ENCODE results near the gene TRPC4AP.

TRPC4AP gene

GRCh38 chr20:34970846-34971560 is 121.6 kb downstream of the TRPC4AP start:
- H3K9me3 ChIP-seq (ENCODE audit: control insufficient read depth in 1 of 2, low read length in 2 of 2): no peaks in the 10 kb centered on the region
- H3K36me3 ChIP-seq (ENCODE audit: control insufficient read depth in 1 of 2, insufficient read depth in 2 of 2, low read length in 2 of 2): no peaks in the 10 kb centered on the region
- no peak overlapping the region for H3K9ac ChIP-seq (ENCODE audit: low read depth in 1 of 2, low read length in 2 of 2)
- no peaks in the 10 kb centered on the region for H3K4me1 ChIP-seq (ENCODE audit: control insufficient read depth in 1 of 2, insufficient read depth in 2 of 2, low read length in 2 of 2)
- no peaks in the 10 kb centered on the region for H3K27me3 ChIP-seq (ENCODE audit: control insufficient read depth in 1 of 2, insufficient read depth in 2 of 2, low read length in 2 of 2)
- H3K4me3 ChIP-seq (ENCODE audit: low read depth in 1 of 2, low read length in 2 of 2): no peak overlapping the region
- no peak overlapping the region for H3K27ac ChIP-seq (ENCODE audit: low read depth, low read length)

GRCh38 chr20:34970193-34970840 is 122.3 kb downstream of the TRPC4AP start:
- Histone ChIP-seq H3K27me3 (ENCODE audit: control insufficient read depth in 1 of 2, insufficient read depth in 2 of 2, low read length in 2 of 2) (no peaks in the 10 kb centered on the region), H3K9ac (ENCODE audit: low read depth in 1 of 2, low read length in 2 of 2) (no peak overlapping the region), H3K36me3 (ENCODE audit: control insufficient read depth in 1 of 2, insufficient read depth in 2 of 2, low read length in 2 of 2) (no peaks in the 10 kb centered on the region), H3K9me3 (ENCODE audit: control insufficient read depth in 1 of 2, low read length in 2 of 2) (no peaks in the 10 kb centered on the region), H3K4me3 (ENCODE audit: low read depth in 1 of 2, low read length in 2 of 2) (no peak overlapping the region), H3K27ac (ENCODE audit: low read depth, low read length) (no peak overlapping the region), H3K4me1 (ENCODE audit: control insufficient read depth in 1 of 2, insufficient read depth in 2 of 2, low read length in 2 of 2) (no peaks in the 10 kb centered on the region)

- no peak overlapping the region for H3K4me3 ChIP-seq (ENCODE audit: low read depth in 1 of 2, low read length in 2 of 2)
- no peaks in the 10 kb centered on the region for H3K36me3 ChIP-seq (ENCODE audit: control insufficient read depth in 1 of 2, insufficient read depth in 2 of 2, low read length in 2 of 2)
- H3K9me3 ChIP-seq (ENCODE audit: control insufficient read depth in 1 of 2, low read length in 2 of 2): no peaks in the 10 kb centered on the region
- no peak overlapping the region for H3K27ac ChIP-seq (ENCODE audit: low read depth, low read length)
- H3K27me3 ChIP-seq (ENCODE audit: control insufficient read depth in 1 of 2, insufficient read depth in 2 of 2, low read length in 2 of 2): no peaks in the 10 kb centered on the region
- no peaks in the 10 kb centered on the region for H3K4me1 ChIP-seq (ENCODE audit: control insufficient read depth in 1 of 2, insufficient read depth in 2 of 2, low read length in 2 of 2)
- H3K9ac ChIP-seq (ENCODE audit: low read depth in 1 of 2, low read length in 2 of 2): no peak overlapping the region
These were observed 124.4 kb downstream of the TRPC4AP start for GRCh38 chr20:34968042-34968775.

GRCh38 chr20:34967421-34967820 is 125.2 kb downstream of the TRPC4AP start:
- Histone ChIP-seq H3K27me3 (ENCODE audit: control insufficient read depth in 1 of 2, insufficient read depth in 2 of 2, low read length in 2 of 2) (no peaks in the 10 kb centered on the region), H3K9me3 (ENCODE audit: control insufficient read depth in 1 of 2, low read length in 2 of 2) (no peaks in the 10 kb centered on the region), H3K36me3 (ENCODE audit: control insufficient read depth in 1 of 2, insufficient read depth in 2 of 2, low read length in 2 of 2) (no peaks in the 10 kb centered on the region), H3K4me3 (ENCODE audit: low read depth in 1 of 2, low read length in 2 of 2) (no peak overlapping the region), H3K27ac (ENCODE audit: low read depth, low read length) (no peak overlapping the region), H3K4me1 (ENCODE audit: control insufficient read depth in 1 of 2, insufficient read depth in 2 of 2, low read length in 2 of 2) (no peaks in the 10 kb centered on the region), H3K9ac (ENCODE audit: low read depth in 1 of 2, low read length in 2 of 2) (no peak overlapping the region)

GRCh38 chr20:34965051-34965450 is 127.6 kb downstream of the TRPC4AP start:
- no peaks in the 10 kb centered on the region for H3K4me1 ChIP-seq (ENCODE audit: control insufficient read depth in 1 of 2, insufficient read depth in 2 of 2, low read length in 2 of 2)
- H3K9me3 ChIP-seq (ENCODE audit: control insufficient read depth in 1 of 2, low read length in 2 of 2): no peaks in the 10 kb centered on the region
- H3K27ac ChIP-seq (ENCODE audit: low read depth, low read length): no peak overlapping the region

GRCh38 chr20:34964486-34964885 is 128.1 kb downstream of the TRPC4AP start:
- Histone ChIP-seq H3K27me3 (ENCODE audit: control insufficient read depth in 1 of 2, insufficient read depth in 2 of 2, low read length in 2 of 2) (no peaks in the 10 kb centered on the region), H3K4me3 (ENCODE audit: low read depth in 1 of 2, low read length in 2 of 2) (no peak overlapping the region), H3K9ac (ENCODE audit: low read depth in 1 of 2, low read length in 2 of 2) (no peak overlapping the region), H3K36me3 (ENCODE audit: control insufficient read depth in 1 of 2, insufficient read depth in 2 of 2, low read length in 2 of 2) (no peaks in the 10 kb centered on the region), H3K27ac (ENCODE audit: low read depth, low read length) (no peak overlapping the region), H3K9me3 (ENCODE audit: control insufficient read depth in 1 of 2, low read length in 2 of 2) (no peaks in the 10 kb centered on the region), H3K4me1 (ENCODE audit: control insufficient read depth in 1 of 2, insufficient read depth in 2 of 2, low read length in 2 of 2) (no peaks in the 10 kb centered on the region)

More at GRCh38 chr20:34965051-34965450, 127.6 kb downstream of the TRPC4AP start:
- Histone ChIP-seq H3K4me3 (ENCODE audit: low read depth in 1 of 2, low read length in 2 of 2) (no peak overlapping the region), H3K27me3 (ENCODE audit: control insufficient read depth in 1 of 2, insufficient read depth in 2 of 2, low read length in 2 of 2) (no peaks in the 10 kb centered on the region), H3K9ac (ENCODE audit: low read depth in 1 of 2, low read length in 2 of 2) (no peak overlapping the region), H3K36me3 (ENCODE audit: control insufficient read depth in 1 of 2, insufficient read depth in 2 of 2, low read length in 2 of 2) (no peaks in the 10 kb centered on the region)

GRCh38 chr20:34956751-34957472 is 135.7 kb downstream of the TRPC4AP start:
- H3K27ac ChIP-seq (ENCODE audit: low read depth, low read length): no peak overlapping the region
- H3K9ac ChIP-seq (ENCODE audit: low read depth in 1 of 2, low read length in 2 of 2): peak overlapping the region in 1 of 2 donors; percentile 92
- H3K4me3 ChIP-seq (ENCODE audit: low read depth in 1 of 2, low read length in 2 of 2): no peak overlapping the region
- peaks cover 14 to 23% of the 10 kb centered on the region in 2 donors for H3K4me1 ChIP-seq (ENCODE audit: control insufficient read depth in 1 of 2, insufficient read depth in 2 of 2, low read length in 2 of 2)
- H3K9me3 ChIP-seq (ENCODE audit: control insufficient read depth in 1 of 2, low read length in 2 of 2): no peaks in the 10 kb centered on the region
- H3K27me3 ChIP-seq (ENCODE audit: control insufficient read depth in 1 of 2, insufficient read depth in 2 of 2, low read length in 2 of 2): no peaks in the 10 kb centered on the region
- no peaks in the 10 kb centered on the region for H3K36me3 ChIP-seq (ENCODE audit: control insufficient read depth in 1 of 2, insufficient read depth in 2 of 2, low read length in 2 of 2)

GRCh38 chr20:34956041-34956458 is 136.6 kb downstream of the TRPC4AP start:
- Histone ChIP-seq H3K4me1 (ENCODE audit: control insufficient read depth in 1 of 2, insufficient read depth in 2 of 2, low read length in 2 of 2) (peaks cover 14 to 30% of the 10 kb centered on the region in 2 donors), H3K9ac (ENCODE audit: low read depth in 1 of 2, low read length in 2 of 2) (peak overlapping the region; percentile 74 to 92), H3K9me3 (ENCODE audit: control insufficient read depth in 1 of 2, low read length in 2 of 2) (no peaks in the 10 kb centered on the region), H3K36me3 (ENCODE audit: control insufficient read depth in 1 of 2, insufficient read depth in 2 of 2, low read length in 2 of 2) (no peaks in the 10 kb centered on the region), H3K27ac (ENCODE audit: low read depth, low read length) (peak overlapping the region; percentile 77), H3K27me3 (ENCODE audit: control insufficient read depth in 1 of 2, insufficient read depth in 2 of 2, low read length in 2 of 2) (no peaks in the 10 kb centered on the region), H3K4me3 (ENCODE audit: low read depth in 1 of 2, low read length in 2 of 2) (peak overlapping the region; percentile 83 to 92)

- peak within 1 kb of the TSS; percentile 77 for H3K27ac ChIP-seq (ENCODE audit: low read depth, low read length)
- no peaks in the 10 kb centered on the region for H3K36me3 ChIP-seq (ENCODE audit: control insufficient read depth in 1 of 2, insufficient read depth in 2 of 2, low read length in 2 of 2)
- H3K9me3 ChIP-seq (ENCODE audit: control insufficient read depth in 1 of 2, low read length in 2 of 2): no peaks in the 10 kb centered on the region
- H3K27me3 ChIP-seq (ENCODE audit: control insufficient read depth in 1 of 2, insufficient read depth in 2 of 2, low read length in 2 of 2): no peaks in the 10 kb centered on the region
- peak within 1 kb of the TSS; percentile 83 to 92 for H3K4me3 ChIP-seq (ENCODE audit: low read depth in 1 of 2, low read length in 2 of 2)
- peak within 1 kb of the TSS; percentile 74 to 92 for H3K9ac ChIP-seq (ENCODE audit: low read depth in 1 of 2, low read length in 2 of 2)
- peaks cover 14 to 30% of the 10 kb centered on the region in 2 donors for H3K4me1 ChIP-seq (ENCODE audit: control insufficient read depth in 1 of 2, insufficient read depth in 2 of 2, low read length in 2 of 2)
These were observed 137.2 kb downstream of the TRPC4AP start, which contains the start of the genes GSS and MYH7B for GRCh38 chr20:34955231-34956040. GSS (minus strand) TSS chr20:34955806; CDS start chr20:34951852, 3,954 bp downstream. MYH7B (plus strand) TSS chr20:34955868; CDS start chr20:34978006, 22,138 bp downstream.
